Measurements from ENCODE around the gene MAST4. TPM values are rescaled to one million over a fixed set of nuclear protein-coding genes. Genes with fewer than 3 reads are reported as not detected.

MAST4 gene
- total RNA-seq, 1 donor from 2014 or later, result 22.3 TPM

DNA sequence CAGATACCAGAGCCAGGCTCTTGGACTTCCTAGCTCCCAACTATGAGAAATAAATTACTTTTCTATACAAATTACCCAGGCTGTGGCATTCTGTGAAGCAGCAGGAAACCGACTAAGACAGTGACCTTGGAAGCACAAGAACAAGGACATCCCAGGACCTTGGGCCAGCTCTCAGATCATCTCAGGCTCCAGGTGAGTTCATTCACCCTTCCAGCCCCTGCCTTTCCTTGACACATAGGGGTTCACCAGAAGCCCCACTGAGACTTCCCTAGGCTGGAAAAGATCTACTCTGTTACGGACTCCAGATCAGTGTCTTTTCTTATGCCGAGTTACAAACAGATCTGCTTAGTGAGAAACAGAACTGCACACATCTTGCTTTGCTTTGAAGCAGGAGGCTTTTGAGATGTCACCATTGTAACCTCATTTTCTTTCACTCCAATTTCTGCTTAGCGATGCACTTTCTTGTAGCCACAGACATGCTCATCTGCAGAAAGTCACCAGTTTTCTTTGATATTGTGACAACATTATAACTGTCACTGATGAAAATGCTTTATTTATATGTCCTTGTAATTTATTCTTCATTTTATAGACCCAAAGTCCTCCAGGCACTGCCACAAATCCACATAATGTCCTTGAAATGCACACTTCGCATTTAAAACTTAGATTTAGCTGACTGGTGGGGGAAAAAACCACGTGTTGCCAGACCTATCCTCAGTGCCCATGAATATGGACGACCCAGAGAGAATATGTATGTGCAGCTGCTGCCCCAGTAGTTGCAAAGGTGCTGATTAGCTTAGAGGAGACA is 592.3 kb downstream of the MAST4 start:
- H3K9ac ChIP-seq (ENCODE audit: low read length), result no peak overlapping the region
- peaks cover 2% of the 10 kb centered on the region for H3K4me1 Mint-ChIP-seq (ENCODE audit: low read depth, unreplicated experiment)
- H3K9me3 ChIP-seq (ENCODE audit: insufficient read depth, low read depth, low read length), result no peaks in the 10 kb centered on the region
- H3K27me3 Mint-ChIP-seq (ENCODE audit: low read depth, unreplicated experiment), result no peaks in the 10 kb centered on the region
- FAIRE-seq (no peak), DNase-seq (ENCODE audit: low read depth) (no peak)
- no peaks in the 10 kb centered on the region for H3K27me3 ChIP-seq (ENCODE audit: insufficient read depth, low read length)
- H3K36me3 ChIP-seq (ENCODE audit: insufficient read depth, low read length), result no peaks in the 10 kb centered on the region
- no peak overlapping the region for H3K4me3 ChIP-seq (ENCODE audit: insufficient read depth, low read depth, low read length)
- TF ChIP-seq, protein P1, sequence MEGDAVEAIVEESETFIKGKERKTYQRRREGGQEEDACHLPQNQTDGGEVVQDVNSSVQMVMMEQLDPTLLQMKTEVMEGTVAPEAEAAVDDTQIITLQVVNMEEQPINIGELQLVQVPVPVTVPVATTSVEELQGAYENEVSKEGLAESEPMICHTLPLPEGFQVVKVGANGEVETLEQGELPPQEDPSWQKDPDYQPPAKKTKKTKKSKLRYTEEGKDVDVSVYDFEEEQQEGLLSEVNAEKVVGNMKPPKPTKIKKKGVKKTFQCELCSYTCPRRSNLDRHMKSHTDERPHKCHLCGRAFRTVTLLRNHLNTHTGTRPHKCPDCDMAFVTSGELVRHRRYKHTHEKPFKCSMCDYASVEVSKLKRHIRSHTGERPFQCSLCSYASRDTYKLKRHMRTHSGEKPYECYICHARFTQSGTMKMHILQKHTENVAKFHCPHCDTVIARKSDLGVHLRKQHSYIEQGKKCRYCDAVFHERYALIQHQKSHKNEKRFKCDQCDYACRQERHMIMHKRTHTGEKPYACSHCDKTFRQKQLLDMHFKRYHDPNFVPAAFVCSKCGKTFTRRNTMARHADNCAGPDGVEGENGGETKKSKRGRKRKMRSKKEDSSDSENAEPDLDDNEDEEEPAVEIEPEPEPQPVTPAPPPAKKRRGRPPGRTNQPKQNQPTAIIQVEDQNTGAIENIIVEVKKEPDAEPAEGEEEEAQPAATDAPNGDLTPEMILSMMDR (IDR thresholded peaks at IDR 0.05; ENCODE audit: insufficient read depth, low read depth, low read length), result no peak
- no peak for TF ChIP-seq EZH2 (IDR thresholded peaks at IDR 0.05; ENCODE audit: insufficient read depth, low read length)
- H3K27ac ChIP-seq (ENCODE audit: low read depth, low read length), result no peak overlapping the region
- peaks cover 3% of the 10 kb centered on the region for H3K4me1 ChIP-seq (ENCODE audit: insufficient read depth, low read length)
- no peak overlapping the region for H3K4me2 ChIP-seq (ENCODE audit: low read length)
- H3K79me2 ChIP-seq (ENCODE audit: insufficient read depth, low read length), result no peaks in the 10 kb centered on the region
- no peaks in the 10 kb centered on the region for H4K20me1 ChIP-seq (ENCODE audit: insufficient read depth, low read length)
- H3K4me3 Mint-ChIP-seq (ENCODE audit: unreplicated experiment), result no peak overlapping the region
- H3K36me3 Mint-ChIP-seq (ENCODE audit: low read depth, unreplicated experiment), result peaks cover 2% of the 10 kb centered on the region
- peaks cover 3% of the 10 kb centered on the region for H3K9me3 Mint-ChIP-seq (ENCODE audit: unreplicated experiment)
- H3K27ac Mint-ChIP-seq (ENCODE audit: unreplicated experiment), result no peak overlapping the region
- H2AFZ ChIP-seq (ENCODE audit: low read depth, low read length), result no peak overlapping the region

DNA sequence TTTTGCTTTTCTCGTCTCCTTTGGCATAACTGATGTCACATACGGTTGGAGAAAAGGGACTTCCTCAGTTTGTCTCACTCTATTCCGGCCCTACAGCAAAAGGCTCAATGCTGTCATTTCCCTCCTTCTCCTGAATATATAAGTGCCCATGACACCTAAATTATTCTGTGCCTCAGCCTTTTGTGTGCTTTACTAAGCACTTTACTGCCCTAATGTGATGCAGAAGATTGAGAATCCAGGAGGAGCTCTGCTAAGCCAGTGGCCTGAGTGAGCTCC is 592.8 kb downstream of the MAST4 start:
- Histone ChIP-seq H3K27ac (ENCODE audit: low read depth, low read length) (no peak overlapping the region), H3K9me3 (ENCODE audit: insufficient read depth, low read depth, low read length) (no peaks in the 10 kb centered on the region), H3K4me2 (ENCODE audit: low read length) (no peak overlapping the region), H3K36me3 (ENCODE audit: insufficient read depth, low read length) (no peaks in the 10 kb centered on the region), H3K79me2 (ENCODE audit: insufficient read depth, low read length) (no peaks in the 10 kb centered on the region), H3K4me1 (ENCODE audit: insufficient read depth, low read length) (peaks cover 3% of the 10 kb centered on the region), H3K9ac (ENCODE audit: low read length) (no peak overlapping the region), H3K27me3 (ENCODE audit: insufficient read depth, low read length) (no peaks in the 10 kb centered on the region), H3K4me3 (ENCODE audit: insufficient read depth, low read depth, low read length) (no peak overlapping the region), H4K20me1 (ENCODE audit: insufficient read depth, low read length) (no peaks in the 10 kb centered on the region), H2AFZ (ENCODE audit: low read depth, low read length) (no peak overlapping the region)
- peaks cover 2% of the 10 kb centered on the region for H3K36me3 Mint-ChIP-seq (ENCODE audit: low read depth, unreplicated experiment)
- peaks cover 2% of the 10 kb centered on the region for H3K4me1 Mint-ChIP-seq (ENCODE audit: low read depth, unreplicated experiment)
- H3K4me3 Mint-ChIP-seq (ENCODE audit: unreplicated experiment), result no peak overlapping the region
- DNase-seq (ENCODE audit: low read depth) (no peak), FAIRE-seq (no peak)
- TF ChIP-seq EZH2 (IDR thresholded peaks at IDR 0.05; ENCODE audit: insufficient read depth, low read length), result no peak
- TF ChIP-seq, protein P1 (IDR thresholded peaks at IDR 0.05; ENCODE audit: insufficient read depth, low read depth, low read length), result no peak
- H3K9me3 Mint-ChIP-seq (ENCODE audit: unreplicated experiment), result peaks cover 3% of the 10 kb centered on the region
- H3K27me3 Mint-ChIP-seq (ENCODE audit: low read depth, unreplicated experiment), result no peaks in the 10 kb centered on the region
- no peak overlapping the region for H3K27ac Mint-ChIP-seq (ENCODE audit: unreplicated experiment)

DNA sequence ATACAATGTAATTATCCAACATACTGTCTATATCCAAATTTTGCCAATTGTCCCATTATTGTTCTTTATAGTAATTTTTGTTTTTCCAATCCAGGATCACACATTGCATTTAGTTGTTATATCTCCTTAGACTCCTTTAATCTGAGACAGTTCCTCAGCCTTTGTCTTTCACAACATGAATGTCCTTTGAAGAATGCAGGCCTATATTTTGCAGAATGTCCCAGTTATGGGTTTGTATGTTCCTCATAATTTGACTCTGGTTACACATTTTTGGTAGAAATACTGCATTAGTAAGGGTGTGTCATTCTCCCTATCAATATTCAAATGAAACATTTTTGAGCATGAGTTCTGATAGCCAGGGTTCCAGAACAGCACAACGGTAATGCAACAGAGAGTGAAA is 593.7 kb downstream of the MAST4 start:
- Histone ChIP-seq H3K36me3 (ENCODE audit: insufficient read depth, low read length) (no peaks in the 10 kb centered on the region), H3K27me3 (ENCODE audit: insufficient read depth, low read length) (no peaks in the 10 kb centered on the region), H3K4me1 (ENCODE audit: insufficient read depth, low read length) (peaks cover 3% of the 10 kb centered on the region), H3K27ac (ENCODE audit: low read depth, low read length) (no peak overlapping the region), H2AFZ (ENCODE audit: low read depth, low read length) (no peak overlapping the region), H3K4me2 (ENCODE audit: low read length) (no peak overlapping the region), H4K20me1 (ENCODE audit: insufficient read depth, low read length) (no peaks in the 10 kb centered on the region), H3K4me3 (ENCODE audit: insufficient read depth, low read depth, low read length) (no peak overlapping the region), H3K79me2 (ENCODE audit: insufficient read depth, low read length) (no peaks in the 10 kb centered on the region), H3K9ac (ENCODE audit: low read length) (no peak overlapping the region), H3K9me3 (ENCODE audit: insufficient read depth, low read depth, low read length) (no peaks in the 10 kb centered on the region)
- DNase-seq (ENCODE audit: low read depth) (no peak), FAIRE-seq (no peak)
- H3K9me3 Mint-ChIP-seq (ENCODE audit: unreplicated experiment), result peaks cover 3% of the 10 kb centered on the region
- TF ChIP-seq EZH2 (IDR thresholded peaks at IDR 0.05; ENCODE audit: insufficient read depth, low read length), result no peak
- TF ChIP-seq, protein P1 (IDR thresholded peaks at IDR 0.05; ENCODE audit: insufficient read depth, low read depth, low read length), result no peak
- H3K36me3 Mint-ChIP-seq (ENCODE audit: low read depth, unreplicated experiment), result peaks cover 2% of the 10 kb centered on the region
- H3K4me3 Mint-ChIP-seq (ENCODE audit: unreplicated experiment), result no peak overlapping the region
- peaks cover 2% of the 10 kb centered on the region for H3K4me1 Mint-ChIP-seq (ENCODE audit: low read depth, unreplicated experiment)
- H3K27ac Mint-ChIP-seq (ENCODE audit: unreplicated experiment), result no peak overlapping the region
- H3K27me3 Mint-ChIP-seq (ENCODE audit: low read depth, unreplicated experiment), result no peaks in the 10 kb centered on the region
